ENCODE results near the gene CHAF1A. TPM values are rescaled to one million over a fixed set of nuclear protein-coding genes. Genes with fewer than 3 reads are reported as not detected.

The CHAF1A gene
- polyA plus RNA-seq, 2 donors: 10.8 to 11.7 TPM

GRCh38 chr19:4390017-4390566, 12.3 kb upstream of the CHAF1A start:
- no peaks in the 10 kb centered on the region for H3K27me3 ChIP-seq (ENCODE audit: control insufficient read depth in 1 of 2, insufficient read depth in 2 of 2, low read length in 2 of 2)
- H3K36me3 ChIP-seq (ENCODE audit: control insufficient read depth in 2 of 2, insufficient read depth in 2 of 2, low read length in 1 of 2): peaks cover 0 to 21% of the 10 kb centered on the region in 2 donors
- peaks cover 20 to 32% of the 10 kb centered on the region in 2 donors for H3K4me1 ChIP-seq (ENCODE audit: control insufficient read depth in 2 of 2, insufficient read depth in 2 of 2, low read length in 1 of 2)
- WGBS, 2 donors: 54 to 57% methylated on average over 12 of the region's 12 CpGs
- H3K27ac ChIP-seq (ENCODE audit: low read depth in 2 of 2, low read length in 1 of 2): peak overlapping the region; percentile 97
- no peaks in the 10 kb centered on the region for H3K9me3 ChIP-seq (ENCODE audit: control insufficient read depth in 2 of 2, insufficient read depth in 1 of 2, low read depth in 1 of 2, low read length in 1 of 2)
- peak overlapping the region; percentile 14 to 23 for H3K4me3 ChIP-seq (ENCODE audit: low read depth in 1 of 2, low read length in 2 of 2)

GRCh38 chr19:4390567-4391305, 11.7 kb upstream of the CHAF1A start:
- Histone ChIP-seq H3K9me3 (ENCODE audit: control insufficient read depth in 2 of 2, insufficient read depth in 1 of 2, low read depth in 1 of 2, low read length in 1 of 2) (no peaks in the 10 kb centered on the region), H3K36me3 (ENCODE audit: control insufficient read depth in 2 of 2, insufficient read depth in 2 of 2, low read length in 1 of 2) (peaks cover 0 to 19% of the 10 kb centered on the region in 2 donors), H3K27ac (ENCODE audit: low read depth in 2 of 2, low read length in 1 of 2) (peak overlapping the region; percentile 97), H3K27me3 (ENCODE audit: control insufficient read depth in 1 of 2, insufficient read depth in 2 of 2, low read length in 2 of 2) (no peaks in the 10 kb centered on the region), H3K4me1 (ENCODE audit: control insufficient read depth in 2 of 2, insufficient read depth in 2 of 2, low read length in 1 of 2) (peaks cover 20 to 32% of the 10 kb centered on the region in 2 donors), H3K4me3 (ENCODE audit: low read depth in 1 of 2, low read length in 2 of 2) (peak overlapping the region; percentile 14 to 20)
- WGBS, 2 donors: 23 to 29% methylated on average over 21 of the region's 21 CpGs

GRCh38 chr19:4391306-4391693, 11.1 kb upstream of the CHAF1A start:
- Histone ChIP-seq H3K4me3 (ENCODE audit: low read depth in 1 of 2, low read length in 2 of 2) (peak overlapping the region; percentile 17 to 20), H3K36me3 (ENCODE audit: control insufficient read depth in 2 of 2, insufficient read depth in 2 of 2, low read length in 1 of 2) (peaks cover 0 to 15% of the 10 kb centered on the region in 2 donors), H3K27ac (ENCODE audit: low read depth in 2 of 2, low read length in 1 of 2) (peak overlapping the region; percentile 97), H3K9me3 (ENCODE audit: control insufficient read depth in 2 of 2, insufficient read depth in 1 of 2, low read depth in 1 of 2, low read length in 1 of 2) (no peaks in the 10 kb centered on the region), H3K4me1 (ENCODE audit: control insufficient read depth in 2 of 2, insufficient read depth in 2 of 2, low read length in 1 of 2) (peaks cover 20 to 32% of the 10 kb centered on the region in 2 donors), H3K27me3 (ENCODE audit: control insufficient read depth in 1 of 2, insufficient read depth in 2 of 2, low read length in 2 of 2) (no peaks in the 10 kb centered on the region)
- 42 to 45% methylated on average over 9 of the region's 9 CpGs for WGBS, 2 donors

DNA sequence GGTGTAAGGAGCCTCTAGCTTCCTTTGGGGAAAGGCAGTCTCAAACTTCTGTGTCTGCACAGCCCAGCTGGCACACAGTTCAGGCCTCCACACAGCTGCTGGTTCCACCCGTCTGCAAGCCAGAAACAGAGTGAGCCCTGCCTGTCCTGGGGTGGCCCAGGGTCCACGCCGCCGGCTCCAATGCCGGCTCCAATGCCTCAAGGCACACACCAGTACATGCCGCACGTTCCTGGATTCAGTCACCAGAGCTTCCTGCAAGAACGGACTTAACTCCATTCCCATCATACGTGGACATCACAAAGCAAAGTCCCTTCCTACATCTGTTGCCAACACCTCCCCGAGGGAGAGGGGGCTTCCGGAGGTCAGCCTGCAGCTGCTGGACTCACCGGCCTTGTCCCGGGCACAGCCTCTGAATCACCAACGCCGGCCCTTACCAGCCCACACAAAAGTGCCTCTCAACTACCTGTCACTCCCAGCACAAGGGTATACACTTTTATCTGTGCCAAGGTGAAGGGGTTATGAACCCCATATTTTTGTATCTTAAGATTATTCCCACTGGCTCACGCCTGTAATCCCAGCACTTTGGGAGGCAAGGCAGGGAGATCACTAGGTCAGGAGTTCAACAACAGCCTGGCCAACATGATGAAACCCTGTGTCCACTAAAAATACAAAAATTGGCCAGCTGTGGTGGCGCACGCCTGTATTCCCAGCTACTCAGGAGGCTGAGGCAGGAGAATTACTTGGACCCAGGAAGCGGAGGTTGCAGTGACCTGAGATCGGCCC, 10.5 kb upstream of the CHAF1A start:
- peak overlapping the region; percentile 97 for H3K27ac ChIP-seq (ENCODE audit: low read depth in 2 of 2, low read length in 1 of 2)
- peak overlapping the region; percentile 17 to 20 for H3K4me3 ChIP-seq (ENCODE audit: low read depth in 1 of 2, low read length in 2 of 2)
- peaks cover 0 to 18% of the 10 kb centered on the region in 2 donors for H3K36me3 ChIP-seq (ENCODE audit: control insufficient read depth in 2 of 2, insufficient read depth in 2 of 2, low read length in 1 of 2)
- peaks cover 20 to 29% of the 10 kb centered on the region in 2 donors for H3K4me1 ChIP-seq (ENCODE audit: control insufficient read depth in 2 of 2, insufficient read depth in 2 of 2, low read length in 1 of 2)
- H3K27me3 ChIP-seq (ENCODE audit: control insufficient read depth in 1 of 2, insufficient read depth in 2 of 2, low read length in 2 of 2): no peaks in the 10 kb centered on the region
- 44 to 53% methylated on average over 20 of the region's 20 CpGs for WGBS, 2 donors
- H3K9me3 ChIP-seq (ENCODE audit: control insufficient read depth in 2 of 2, insufficient read depth in 1 of 2, low read depth in 1 of 2, low read length in 1 of 2): no peaks in the 10 kb centered on the region

- Histone ChIP-seq H3K4me1 (ENCODE audit: control insufficient read depth in 2 of 2, insufficient read depth in 2 of 2, low read length in 1 of 2) (peaks cover 20% of the 10 kb centered on the region in 2 donors), H3K27ac (ENCODE audit: low read depth in 2 of 2, low read length in 1 of 2) (peak overlapping the region; percentile 45 to 69), H3K27me3 (ENCODE audit: control insufficient read depth in 1 of 2, insufficient read depth in 2 of 2, low read length in 2 of 2) (no peaks in the 10 kb centered on the region), H3K4me3 (ENCODE audit: low read depth in 1 of 2, low read length in 2 of 2) (no peak overlapping the region), H3K36me3 (ENCODE audit: control insufficient read depth in 2 of 2, insufficient read depth in 2 of 2, low read length in 1 of 2) (peaks cover 0 to 17% of the 10 kb centered on the region in 2 donors), H3K9me3 (ENCODE audit: control insufficient read depth in 2 of 2, insufficient read depth in 1 of 2, low read depth in 1 of 2, low read length in 1 of 2) (no peaks in the 10 kb centered on the region)
- WGBS, 2 donors: 73 to 80% methylated on average over 8 of the region's 8 CpGs
These were observed 8.4 kb upstream of the CHAF1A start for GRCh38 chr19:4393947-4394590.

GRCh38 chr19:4396949-4397783, 5.3 kb upstream of the CHAF1A start:
- Histone ChIP-seq H3K4me1 (ENCODE audit: control insufficient read depth in 2 of 2, insufficient read depth in 2 of 2, low read length in 1 of 2) (peaks cover 7 to 11% of the 10 kb centered on the region in 2 donors), H3K4me3 (ENCODE audit: low read depth in 1 of 2, low read length in 2 of 2) (peak overlapping the region; percentile 24 to 70)

DNA sequence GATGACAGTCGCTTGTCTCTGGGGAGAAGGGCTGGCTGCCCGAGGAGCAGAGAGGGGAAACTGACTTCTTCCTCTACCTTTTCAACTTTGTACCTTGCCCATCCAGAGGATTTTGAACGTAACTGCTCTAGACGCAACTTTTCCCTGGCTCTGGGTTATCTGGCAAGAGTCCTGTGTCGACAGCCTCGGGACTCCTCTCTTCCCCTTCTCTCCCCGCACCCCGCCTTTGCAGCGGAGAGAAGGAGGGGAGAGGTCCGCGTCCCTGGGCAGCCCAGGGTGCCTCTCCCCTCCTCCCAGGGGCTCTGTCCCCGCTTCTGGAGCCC, 2.7 kb upstream of the CHAF1A start:
- Histone ChIP-seq H3K9me3 (ENCODE audit: control insufficient read depth in 2 of 2, insufficient read depth in 1 of 2, low read depth in 1 of 2, low read length in 1 of 2) (no peaks in the 10 kb centered on the region), H3K36me3 (ENCODE audit: control insufficient read depth in 2 of 2, insufficient read depth in 2 of 2, low read length in 1 of 2) (peaks cover 0 to 7% of the 10 kb centered on the region in 2 donors), H3K27ac (ENCODE audit: low read depth in 2 of 2, low read length in 1 of 2) (peak overlapping the region; percentile 90), H3K4me1 (ENCODE audit: control insufficient read depth in 2 of 2, insufficient read depth in 2 of 2, low read length in 1 of 2) (peaks cover 7 to 14% of the 10 kb centered on the region in 2 donors), H3K4me3 (ENCODE audit: low read depth in 1 of 2, low read length in 2 of 2) (peak overlapping the region; percentile 70 to 74), H3K27me3 (ENCODE audit: control insufficient read depth in 1 of 2, insufficient read depth in 2 of 2, low read length in 2 of 2) (no peaks in the 10 kb centered on the region)
- 0 to 1% methylated on average over 10 to 12 of the region's 12 CpGs for WGBS, 2 donors

More at GRCh38 chr19:4396949-4397783, 5.3 kb upstream of the CHAF1A start:
- no peaks in the 10 kb centered on the region for H3K9me3 ChIP-seq (ENCODE audit: control insufficient read depth in 2 of 2, insufficient read depth in 1 of 2, low read depth in 1 of 2, low read length in 1 of 2)
- H3K36me3 ChIP-seq (ENCODE audit: control insufficient read depth in 2 of 2, insufficient read depth in 2 of 2, low read length in 1 of 2): peaks cover 0 to 11% of the 10 kb centered on the region in 2 donors
- H3K27me3 ChIP-seq (ENCODE audit: control insufficient read depth in 1 of 2, insufficient read depth in 2 of 2, low read length in 2 of 2): no peaks in the 10 kb centered on the region
- WGBS, 2 donors: 73 to 74% methylated on average over 15 of the region's 15 CpGs
- peak overlapping the region; percentile 14 to 69 for H3K27ac ChIP-seq (ENCODE audit: low read depth in 2 of 2, low read length in 1 of 2)

DNA sequence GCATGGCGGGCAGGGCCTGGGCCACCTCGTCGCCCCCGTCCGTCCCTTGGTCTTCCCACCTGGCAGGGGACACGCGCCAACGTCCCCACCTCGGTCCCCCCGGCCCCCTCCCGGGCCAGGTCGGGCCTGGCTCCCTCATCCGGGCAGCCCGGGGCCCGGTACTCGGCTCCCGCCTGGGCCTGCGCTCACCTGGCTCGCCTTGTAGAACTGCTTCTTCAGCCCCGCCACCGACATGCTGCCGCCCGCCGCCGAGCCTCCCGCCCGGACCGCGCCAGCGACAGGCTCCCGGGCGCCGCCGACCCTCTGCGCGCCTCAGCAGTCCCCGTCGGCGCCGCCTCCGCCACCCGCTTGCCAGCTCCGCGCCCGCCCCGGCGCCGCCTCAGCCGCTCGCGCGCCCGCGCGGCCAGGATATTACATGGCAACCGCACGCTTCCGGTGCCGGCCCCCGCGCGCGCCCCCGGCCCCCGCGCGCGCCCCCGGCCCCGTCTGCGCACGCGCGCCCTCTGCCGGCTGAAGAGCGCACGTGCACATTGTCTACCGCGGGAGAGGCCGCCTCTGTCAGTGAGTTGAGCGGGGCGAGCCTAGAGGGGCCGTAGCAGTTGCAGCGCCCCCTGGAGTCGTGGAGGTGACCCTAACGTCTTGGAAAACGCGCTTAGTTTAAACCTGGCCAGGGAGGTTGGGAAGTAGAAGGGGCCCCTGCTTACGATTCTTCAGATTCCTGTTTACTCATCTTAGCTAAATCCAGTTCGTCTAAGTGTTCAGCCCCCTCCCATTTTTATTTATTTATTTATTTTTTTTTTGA, 2.1 kb upstream of the CHAF1A start, which contains the start of gene SH3GL1:
Gene SH3GL1, minus strand, starts transcription at position 413 of the 802 bp plus-strand sequence. Its CDS starts 179 bp downstream, at position 234.
- H3K4me3 ChIP-seq (ENCODE audit: low read depth in 1 of 2, low read length in 2 of 2): peak within 1 kb of the TSS; percentile 70 to 74
- H3K9me3 ChIP-seq (ENCODE audit: control insufficient read depth in 2 of 2, insufficient read depth in 1 of 2, low read depth in 1 of 2, low read length in 1 of 2): no peaks in the 10 kb centered on the region
- H3K27me3 ChIP-seq (ENCODE audit: control insufficient read depth in 1 of 2, insufficient read depth in 2 of 2, low read length in 2 of 2): no peaks in the 10 kb centered on the region
- peak within 1 kb of the TSS; percentile 90 for H3K27ac ChIP-seq (ENCODE audit: low read depth in 2 of 2, low read length in 1 of 2)
- peaks cover 7 to 14% of the 10 kb centered on the region in 2 donors for H3K4me1 ChIP-seq (ENCODE audit: control insufficient read depth in 2 of 2, insufficient read depth in 2 of 2, low read length in 1 of 2)
- WGBS, 2 donors: 1% methylated on average over 70 to 90 of the region's 90 CpGs
- peaks cover 0 to 6% of the 10 kb centered on the region in 2 donors for H3K36me3 ChIP-seq (ENCODE audit: control insufficient read depth in 2 of 2, insufficient read depth in 2 of 2, low read length in 1 of 2)
